ENCODE results near the gene TPRG1.

Gene TPRG1

GRCh38 chr3:189233225-189233858, 61.6 kb downstream of the TPRG1 start:
- DNase-seq: peak; percentile 33

- no peak for DNase-seq
These were observed 63.4 kb downstream of the TPRG1 start for GRCh38 chr3:189235214-189235613.

- no peak for DNase-seq
These were observed 64.6 kb downstream of the TPRG1 start for GRCh38 chr3:189236352-189236751.

- DNase-seq: no peak
These were observed 65.8 kb downstream of the TPRG1 start for GRCh38 chr3:189237526-189237925.

- no peak for DNase-seq
These were observed 66.3 kb downstream of the TPRG1 start for GRCh38 chr3:189238071-189238470.

GRCh38 chr3:189239616-189240015, 67.8 kb downstream of the TPRG1 start:
- DNase-seq: no peak

- no peak for DNase-seq
These were observed 78.2 kb downstream of the TPRG1 start for GRCh38 chr3:189249987-189250386.

- DNase-seq: no peak
These were observed 86.5 kb downstream of the TPRG1 start for GRCh38 chr3:189258261-189258660.

GRCh38 chr3:189260556-189261493, 89.1 kb downstream of the TPRG1 start:
- DNase-seq: no peak

- DNase-seq: no peak
These were observed 91.0 kb downstream of the TPRG1 start for GRCh38 chr3:189262746-189263145.

GRCh38 chr3:189267981-189268613, 96.3 kb downstream of the TPRG1 start:
- no peak for DNase-seq

- DNase-seq: no peak
These were observed 97.6 kb downstream of the TPRG1 start for GRCh38 chr3:189269365-189269764.

GRCh38 chr3:189270248-189270832, 98.6 kb downstream of the TPRG1 start:
- peak; percentile 16 for DNase-seq

GRCh38 chr3:189272500-189273119, 100.8 kb downstream of the TPRG1 start:
- no peak for DNase-seq

- no peak for DNase-seq
These were observed 102.0 kb downstream of the TPRG1 start for GRCh38 chr3:189273736-189274135.

GRCh38 chr3:189275182-189275581, 103.4 kb downstream of the TPRG1 start:
- DNase-seq: no peak

GRCh38 chr3:189275852-189276251, 104.1 kb downstream of the TPRG1 start:
- no peak for DNase-seq

- DNase-seq: no peak
These were observed 104.9 kb downstream of the TPRG1 start for GRCh38 chr3:189276444-189277219.

- no peak for DNase-seq
These were observed 105.9 kb downstream of the TPRG1 start for GRCh38 chr3:189277711-189278110.

- no peak for DNase-seq
These were observed 106.5 kb downstream of the TPRG1 start for GRCh38 chr3:189278221-189278620.

- DNase-seq: no peak
These were observed 110.4 kb downstream of the TPRG1 start for GRCh38 chr3:189282189-189282588.

- DNase-seq: no peak
These were observed 111.0 kb downstream of the TPRG1 start for GRCh38 chr3:189282741-189283140.

All from NCI-H187 treated with DMSO at 0.1 percent for 48 hours (cell line).